ENCODE data around the gene COL23A1. TPM values are rescaled to one million over a fixed set of nuclear protein-coding genes. Genes with fewer than 3 reads are reported as not detected.

The COL23A1 gene
- polyA plus RNA-seq, 1 donor (not counting 4 experiments of a cell fraction or from before 2014, with no cell fraction given) = not detected

DNA sequence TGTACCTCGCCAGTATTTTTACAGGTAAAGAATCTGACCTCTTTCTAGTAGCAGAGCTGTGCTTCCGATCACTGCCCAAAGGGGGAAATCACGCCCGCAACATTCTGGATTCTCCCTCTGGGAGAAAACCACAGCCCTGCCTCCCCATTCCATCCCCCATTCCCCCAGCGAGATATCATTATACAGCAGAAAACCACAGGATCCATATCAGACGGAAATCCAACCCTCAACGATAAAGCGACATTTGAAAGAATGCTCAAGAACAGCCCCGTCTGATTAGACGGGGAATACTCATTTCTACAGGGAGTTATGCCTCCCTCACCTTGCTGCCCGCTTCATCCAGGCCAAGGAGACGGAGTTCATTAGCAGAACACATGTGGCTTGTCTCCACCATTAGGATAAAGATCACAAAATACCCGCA is 172.8 kb downstream of the COL23A1 start:
- TF ChIP-seq, protein P1, sequence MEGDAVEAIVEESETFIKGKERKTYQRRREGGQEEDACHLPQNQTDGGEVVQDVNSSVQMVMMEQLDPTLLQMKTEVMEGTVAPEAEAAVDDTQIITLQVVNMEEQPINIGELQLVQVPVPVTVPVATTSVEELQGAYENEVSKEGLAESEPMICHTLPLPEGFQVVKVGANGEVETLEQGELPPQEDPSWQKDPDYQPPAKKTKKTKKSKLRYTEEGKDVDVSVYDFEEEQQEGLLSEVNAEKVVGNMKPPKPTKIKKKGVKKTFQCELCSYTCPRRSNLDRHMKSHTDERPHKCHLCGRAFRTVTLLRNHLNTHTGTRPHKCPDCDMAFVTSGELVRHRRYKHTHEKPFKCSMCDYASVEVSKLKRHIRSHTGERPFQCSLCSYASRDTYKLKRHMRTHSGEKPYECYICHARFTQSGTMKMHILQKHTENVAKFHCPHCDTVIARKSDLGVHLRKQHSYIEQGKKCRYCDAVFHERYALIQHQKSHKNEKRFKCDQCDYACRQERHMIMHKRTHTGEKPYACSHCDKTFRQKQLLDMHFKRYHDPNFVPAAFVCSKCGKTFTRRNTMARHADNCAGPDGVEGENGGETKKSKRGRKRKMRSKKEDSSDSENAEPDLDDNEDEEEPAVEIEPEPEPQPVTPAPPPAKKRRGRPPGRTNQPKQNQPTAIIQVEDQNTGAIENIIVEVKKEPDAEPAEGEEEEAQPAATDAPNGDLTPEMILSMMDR (optimal IDR thresholded peaks at IDR 0.05 in 1 of 3, IDR thresholded peaks at IDR 0.05 in 1 of 3, conservative IDR thresholded peaks at IDR 0.05 in 1 of 3; ENCODE audit: extremely low read depth in 1 of 3, insufficient read depth in 2 of 3, low read length in 3 of 3) = no peak
- Histone ChIP-seq H3K9ac (ENCODE audit: control insufficient read depth, extremely low read depth, insufficient read depth, low read length) (no peak overlapping the region), H3K4me2 (ENCODE audit: control insufficient read depth, extremely low read depth, insufficient read depth, low read depth, low read length) (no peak overlapping the region), H3K4me3 (ENCODE audit: control insufficient read depth in 2 of 3, extremely low read depth in 1 of 3, insufficient read depth in 2 of 3, low read depth in 1 of 3, low read length in 3 of 3) (no peak overlapping the region), H2AFZ (ENCODE audit: control insufficient read depth, low read length) (no peak overlapping the region), H3K27me3 (ENCODE audit: control insufficient read depth, extremely low read depth, insufficient read depth, low read length) (no peaks in the 10 kb centered on the region), H3K9me1 (ENCODE audit: control insufficient read depth, extremely low read depth, insufficient read depth, low read length) (no peaks in the 10 kb centered on the region), H3K27ac (ENCODE audit: control insufficient read depth, insufficient read depth, low read length) (no peak overlapping the region), H3K4me1 (ENCODE audit: control insufficient read depth, extremely low read depth, insufficient read depth, low read length) (no peaks in the 10 kb centered on the region), H3K79me2 (ENCODE audit: control insufficient read depth, insufficient read depth, low read length) (no peaks in the 10 kb centered on the region), H3K9me3 (ENCODE audit: control insufficient read depth, low read depth, low read length) (no peaks in the 10 kb centered on the region), H3K36me3 (ENCODE audit: control insufficient read depth in 2 of 2, extremely low read depth in 1 of 2, insufficient read depth in 2 of 2, low read length in 2 of 2) (no peaks in the 10 kb centered on the region), H4K20me1 (ENCODE audit: control insufficient read depth, extremely low read depth, insufficient read depth, low read length) (no peaks in the 10 kb centered on the region)
- dilution Hi-C loops (cut with MboI; ENCODE audit: extremely low pct_ligation_motif_present, low sequenced_read_pairs) = no loop called here
- no peak for FAIRE-seq
- DNase-seq (ENCODE audit: low read depth, low spot score) = no peak

DNA sequence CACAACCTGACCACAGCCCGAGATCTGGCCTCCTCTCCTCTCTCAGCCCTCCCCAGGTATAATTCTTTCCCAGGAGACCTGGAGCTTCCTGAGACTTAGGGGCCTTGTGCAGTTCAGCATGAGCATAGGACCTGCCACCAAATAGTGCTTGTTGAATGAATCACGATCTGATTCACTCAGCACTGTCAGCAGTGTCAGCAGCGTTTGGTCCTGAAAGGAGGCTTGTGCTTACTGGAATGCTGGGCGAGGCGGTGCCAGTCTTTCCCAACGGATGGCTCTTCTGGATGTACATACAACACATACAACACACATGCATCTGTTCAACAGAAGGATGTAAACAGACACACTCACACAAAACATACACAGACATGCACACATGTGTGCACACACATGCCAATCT is 173.3 kb downstream of the COL23A1 start:
- no peak overlapping the region for H3K9ac ChIP-seq (ENCODE audit: control insufficient read depth, extremely low read depth, insufficient read depth, low read length)
- DNase-seq (ENCODE audit: low read depth, low spot score) (no peak), FAIRE-seq (no peak)
- H3K27ac ChIP-seq (ENCODE audit: control insufficient read depth, insufficient read depth, low read length) = no peak overlapping the region
- no peaks in the 10 kb centered on the region for H3K4me1 ChIP-seq (ENCODE audit: control insufficient read depth, extremely low read depth, insufficient read depth, low read length)
- H3K4me3 ChIP-seq (ENCODE audit: control insufficient read depth in 2 of 3, extremely low read depth in 1 of 3, insufficient read depth in 2 of 3, low read depth in 1 of 3, low read length in 3 of 3) = no peak overlapping the region
- H3K36me3 ChIP-seq (ENCODE audit: control insufficient read depth in 2 of 2, extremely low read depth in 1 of 2, insufficient read depth in 2 of 2, low read length in 2 of 2) = no peaks in the 10 kb centered on the region
- H4K20me1 ChIP-seq (ENCODE audit: control insufficient read depth, extremely low read depth, insufficient read depth, low read length) = no peaks in the 10 kb centered on the region
- TF ChIP-seq, protein P1 (optimal IDR thresholded peaks at IDR 0.05 in 1 of 3, IDR thresholded peaks at IDR 0.05 in 1 of 3, conservative IDR thresholded peaks at IDR 0.05 in 1 of 3; ENCODE audit: extremely low read depth in 1 of 3, insufficient read depth in 2 of 3, low read length in 3 of 3) = no peak
- no peak for TF ChIP-seq EZH2 (IDR thresholded peaks at IDR 0.05; ENCODE audit: low read length)
- H3K9me1 ChIP-seq (ENCODE audit: control insufficient read depth, extremely low read depth, insufficient read depth, low read length) = no peaks in the 10 kb centered on the region
- H3K27me3 ChIP-seq (ENCODE audit: control insufficient read depth, extremely low read depth, insufficient read depth, low read length) = no peaks in the 10 kb centered on the region
- H2AFZ ChIP-seq (ENCODE audit: control insufficient read depth, low read length) = no peak overlapping the region
- H3K4me2 ChIP-seq (ENCODE audit: control insufficient read depth, extremely low read depth, insufficient read depth, low read depth, low read length) = no peak overlapping the region
- dilution Hi-C loops (cut with MboI; ENCODE audit: extremely low pct_ligation_motif_present, low sequenced_read_pairs) = no loop called here
- no peaks in the 10 kb centered on the region for H3K9me3 ChIP-seq (ENCODE audit: control insufficient read depth, low read depth, low read length)
- no peaks in the 10 kb centered on the region for H3K79me2 ChIP-seq (ENCODE audit: control insufficient read depth, insufficient read depth, low read length)
